Upper lobe of left lung (tissue), 6 donors: ENCODE data around the gene EEPD1. TPM values are rescaled to one million over a fixed set of nuclear protein-coding genes. Genes with fewer than 3 reads are reported as not detected.

ENCODE experiments used
- ATAC-seq, 2 donors: fragments of 200-7000 bp; cut with Tn5 transposase; one replicate each; pipeline ENCODE4 v1.9.1; 2022; ENCODE audit warnings: mild to moderate bottlenecking in 2 of 2, moderate library complexity in 2 of 2; ENCODE audit not compliant: low FRiP score in 2 of 2
- DNase-seq, 2 donors: peaks; one replicate each; pipeline ENCODE4 v3.0.0-alpha.2; 2019 to 2020
- H3K27ac ChIP-seq, 4 donors: fragments of 200-600 bp; sonication (generic); one replicate each; pipeline ENCODE4 v1.5.1; 2016 to 2019
- H3K27me3 ChIP-seq, 4 donors: fragments of 200-600 bp; sonication (generic); one replicate each; pipeline ENCODE4 v1.5.1; 2017 to 2019
- H3K36me3 ChIP-seq, 4 donors: fragments of 200-600 bp; sonication (generic); one replicate each; pipeline ENCODE4 v1.5.1; 2016 to 2019
- H3K4me1 ChIP-seq, 4 donors: fragments of 200-600 bp; sonication (generic); one replicate each; pipeline ENCODE4 v1.5.1; 2018 to 2019
- H3K4me3 ChIP-seq, 4 donors: fragments of 200-600 bp; sonication (generic); one replicate each; pipeline ENCODE4 v1.5.1; 2017 to 2019; ENCODE audit warnings: mild to moderate bottlenecking in 2 of 4, moderate library complexity in 1 of 4
- H3K9me3 ChIP-seq, 4 donors: fragments of 200-600 bp; sonication (generic); one replicate each; pipeline ENCODE4 v1.5.1; 2018 to 2019
- EP300 ChIP-seq, 4 donors: sonication (generic); formaldehyde crosslinking; IDR thresholded peaks; one replicate each; pipeline ENCODE4 v1.5.1; 2017; ENCODE audit warnings: antibody characterized with exemption in 4 of 4, control low read depth in 2 of 4
- POLR2A ChIP-seq, 4 donors: fragments of 450-650 bp; IDR thresholded peaks; one replicate each; pipeline ENCODE4 v1.5.1; 2016 to 2017; ENCODE audit warnings: antibody characterized with exemption in 4 of 4, mild to moderate bottlenecking in 2 of 4
- POLR2AphosphoS5 ChIP-seq, 2 donors: sonication (generic); formaldehyde crosslinking; IDR thresholded peaks; one replicate each; pipeline ENCODE4 v1.5.1; 2017; ENCODE audit warnings: antibody characterized with exemption in 2 of 2
- WGBS, 2 donors: methylation state at CpG; one replicate each; pipeline ENCODE4 v1.1.5; 2017 to 2018; 5-methylcytosine and 5-hydroxymethylcytosine counted together
- total RNA-seq, 6 donors: library from RNA; depleted of rRNA in 4 of 6; stranded (reverse); fragments of >200 nt in 4 of 6; gene quantifications; one replicate each; pipeline versions ENCODE4 v1.1.0 to v1.2.1, GENCODE V29; 2016 to 2021
- TF ChIP-seq, protein P1 (sequence below), 6 experiments: fragments of 450-650 bp in 4 of 6; fragments of 200-600 bp in 2 of 6; sonication (generic) in 2 of 6; IDR thresholded peaks; one replicate each; pipeline ENCODE4 v1.5.1; 2016 to 2019; ENCODE audit warnings: antibody characterized with exemption in 6 of 6
- donor health status: DM: no; HTN: no; CAD: no; lungs with moderate emphysema.
- donor health status: DM: no; HTN: yes; CAD: no; lungs with severe emphysema.

The EEPD1 gene
- total RNA-seq, 6 donors from 2014 or later = 5.9 to 25.1 (median 11.2) TPM

DNA sequence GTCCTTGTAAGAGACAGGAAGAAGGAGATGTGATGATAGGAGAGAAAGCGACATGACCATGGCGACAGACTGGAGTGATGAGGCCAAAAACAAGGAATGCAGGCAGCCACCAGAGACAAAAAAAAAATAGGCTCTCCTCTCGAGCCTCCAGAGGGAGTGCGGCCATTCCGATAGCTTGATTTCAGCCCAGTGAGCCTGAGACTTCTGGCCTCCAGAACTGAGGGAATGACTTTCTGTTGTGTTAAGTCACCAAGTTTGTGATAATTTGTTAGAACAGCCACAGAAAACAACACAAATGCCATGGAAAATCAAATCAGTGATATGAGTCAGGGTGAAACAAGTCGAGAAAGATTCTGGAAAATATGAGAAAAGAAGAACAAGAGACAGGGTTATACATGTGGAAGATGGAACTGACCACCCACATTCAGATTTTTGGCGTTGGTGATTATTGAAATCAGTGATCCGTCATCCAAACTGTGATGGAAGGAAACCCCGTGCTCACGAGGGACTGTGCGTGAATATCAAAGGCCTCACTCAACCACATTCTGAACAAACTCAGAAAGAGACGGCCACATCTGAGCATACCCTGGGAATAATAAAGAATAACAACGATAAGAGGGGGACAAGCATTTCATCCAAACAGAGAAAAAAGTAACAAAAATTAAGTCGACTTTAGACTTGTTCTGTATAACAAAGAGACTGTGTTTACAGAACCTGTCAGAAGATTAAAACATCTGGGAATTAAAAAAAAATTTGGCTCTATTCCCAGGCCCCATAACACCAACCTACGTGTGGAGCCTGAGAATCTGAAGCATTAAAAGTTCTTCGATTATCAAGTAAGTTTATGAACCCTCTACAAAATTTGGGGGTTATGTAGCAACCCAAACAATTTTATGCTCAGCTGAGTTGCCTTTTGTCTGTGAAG is 72.1 kb downstream of the EEPD1 start:
- TF ChIP-seq, protein P1, sequence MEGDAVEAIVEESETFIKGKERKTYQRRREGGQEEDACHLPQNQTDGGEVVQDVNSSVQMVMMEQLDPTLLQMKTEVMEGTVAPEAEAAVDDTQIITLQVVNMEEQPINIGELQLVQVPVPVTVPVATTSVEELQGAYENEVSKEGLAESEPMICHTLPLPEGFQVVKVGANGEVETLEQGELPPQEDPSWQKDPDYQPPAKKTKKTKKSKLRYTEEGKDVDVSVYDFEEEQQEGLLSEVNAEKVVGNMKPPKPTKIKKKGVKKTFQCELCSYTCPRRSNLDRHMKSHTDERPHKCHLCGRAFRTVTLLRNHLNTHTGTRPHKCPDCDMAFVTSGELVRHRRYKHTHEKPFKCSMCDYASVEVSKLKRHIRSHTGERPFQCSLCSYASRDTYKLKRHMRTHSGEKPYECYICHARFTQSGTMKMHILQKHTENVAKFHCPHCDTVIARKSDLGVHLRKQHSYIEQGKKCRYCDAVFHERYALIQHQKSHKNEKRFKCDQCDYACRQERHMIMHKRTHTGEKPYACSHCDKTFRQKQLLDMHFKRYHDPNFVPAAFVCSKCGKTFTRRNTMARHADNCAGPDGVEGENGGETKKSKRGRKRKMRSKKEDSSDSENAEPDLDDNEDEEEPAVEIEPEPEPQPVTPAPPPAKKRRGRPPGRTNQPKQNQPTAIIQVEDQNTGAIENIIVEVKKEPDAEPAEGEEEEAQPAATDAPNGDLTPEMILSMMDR (IDR thresholded peaks at IDR 0.05) = no peak
- TF ChIP-seq EP300 (IDR thresholded peaks at IDR 0.05) (no peak), POLR2AphosphoS5 (IDR thresholded peaks at IDR 0.05) (no peak), POLR2A (IDR thresholded peaks at IDR 0.05) (no peak)
- H3K4me3 ChIP-seq = no peak overlapping the region
- no peak for DNase-seq
- H3K27ac ChIP-seq = no peak overlapping the region
- H3K36me3 ChIP-seq = no peaks in the 10 kb centered on the region
- no peaks in the 10 kb centered on the region for H3K9me3 ChIP-seq
- no peak for ATAC-seq
- H3K27me3 ChIP-seq = no peaks in the 10 kb centered on the region
- H3K4me1 ChIP-seq = peaks cover 0 to 9% (median 4%) of the 10 kb centered on the region in 4 donors
- WGBS, 2 donors = 64 to 69% methylated on average over 16 of the region's 16 CpGs

DNA sequence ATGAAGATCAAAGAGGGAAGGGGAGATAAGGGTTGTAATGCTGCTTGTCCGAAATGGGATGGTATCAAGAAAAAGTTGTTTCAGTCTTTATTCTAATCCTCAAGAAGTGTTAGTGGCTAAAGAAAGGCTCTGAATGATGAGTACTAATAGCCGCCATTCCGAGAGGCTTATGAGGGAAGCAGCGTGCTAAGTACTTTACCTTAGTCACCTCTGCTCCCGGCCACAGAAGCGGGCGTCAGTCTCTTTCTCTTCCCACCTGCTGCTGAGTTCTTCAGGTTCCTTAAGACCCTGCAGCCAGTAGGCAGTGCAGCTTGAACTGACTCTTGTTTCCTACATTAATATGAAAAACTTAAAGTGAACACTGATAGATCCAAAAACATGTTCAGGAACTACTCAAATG is 73.1 kb downstream of the EEPD1 start:
- Histone ChIP-seq H3K27ac (no peak overlapping the region), H3K4me1 (peaks cover 0 to 9% (median 4%) of the 10 kb centered on the region in 4 donors), H3K36me3 (no peaks in the 10 kb centered on the region), H3K9me3 (no peaks in the 10 kb centered on the region), H3K27me3 (no peaks in the 10 kb centered on the region), H3K4me3 (no peak overlapping the region)
- DNase-seq (no peak), ATAC-seq (no peak)
- TF ChIP-seq, protein P1 (IDR thresholded peaks at IDR 0.05) = no peak
- no peak for TF ChIP-seq EP300 (IDR thresholded peaks at IDR 0.05)
- no peak for TF ChIP-seq POLR2AphosphoS5 (IDR thresholded peaks at IDR 0.05)
- no peak for TF ChIP-seq POLR2A (IDR thresholded peaks at IDR 0.05)
- WGBS, 2 donors = 81 to 90% methylated on average over 7 of the region's 7 CpGs

DNA sequence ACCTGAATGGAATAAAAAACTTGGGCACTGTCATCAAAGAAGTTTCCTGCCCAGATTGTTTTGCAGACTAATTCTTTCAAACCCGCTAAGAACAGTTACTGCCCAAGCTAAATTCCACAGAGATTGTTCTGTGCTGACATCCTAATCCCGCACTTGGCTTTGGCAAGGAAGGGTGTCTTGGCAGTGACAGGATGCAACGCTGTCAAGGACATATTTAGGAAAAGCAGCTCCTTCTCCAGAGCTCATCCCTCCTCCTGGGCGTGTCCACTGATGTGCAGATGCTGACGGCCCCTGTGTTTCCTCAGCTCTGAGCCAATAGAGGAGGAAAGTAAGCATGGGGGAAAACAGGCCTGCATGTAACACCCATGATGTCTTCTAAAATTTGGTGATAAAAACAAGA is 74.2 kb downstream of the EEPD1 start:
- no peaks in the 10 kb centered on the region for H3K27me3 ChIP-seq
- WGBS, 2 donors = 58 to 77% methylated on average over 5 of the region's 5 CpGs
- H3K36me3 ChIP-seq = no peaks in the 10 kb centered on the region
- H3K4me1 ChIP-seq = peaks cover 0 to 9% (median 4%) of the 10 kb centered on the region in 4 donors
- H3K9me3 ChIP-seq = no peaks in the 10 kb centered on the region
- no peak overlapping the region for H3K27ac ChIP-seq
- ATAC-seq = peak; percentile 74 to 75
- no peak for DNase-seq
- no peak overlapping the region for H3K4me3 ChIP-seq
- TF ChIP-seq POLR2A (IDR thresholded peaks at IDR 0.05) (no peak), POLR2AphosphoS5 (IDR thresholded peaks at IDR 0.05) (no peak), EP300 (IDR thresholded peaks at IDR 0.05) (no peak)
- TF ChIP-seq, protein P1 (IDR thresholded peaks at IDR 0.05) = no peak

DNA sequence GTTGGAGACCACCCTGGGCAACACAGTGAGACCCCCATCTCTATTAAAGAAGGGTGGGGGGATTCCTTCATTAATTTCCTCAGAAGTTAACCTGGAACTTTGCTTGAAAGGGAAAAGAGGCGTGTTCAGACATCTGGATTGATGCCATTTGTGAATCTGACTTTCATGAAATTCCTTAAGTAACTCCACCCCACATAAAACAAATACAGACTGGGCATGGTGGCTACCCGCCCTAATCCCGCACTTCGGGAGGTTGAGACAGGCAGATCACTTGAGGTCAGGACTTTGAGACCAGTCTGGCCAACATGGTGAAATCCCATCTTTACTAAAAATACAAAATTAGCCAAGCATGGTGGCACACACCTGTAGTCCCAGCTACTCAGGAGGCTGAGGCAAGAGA is 75.0 kb downstream of the EEPD1 start:
- DNase-seq (no peak), ATAC-seq (no peak)
- no peaks in the 10 kb centered on the region for H3K9me3 ChIP-seq
- H3K27ac ChIP-seq = no peak overlapping the region
- 68 to 88% methylated on average over 4 of the region's 4 CpGs for WGBS, 2 donors
- no peak overlapping the region for H3K4me3 ChIP-seq
- no peaks in the 10 kb centered on the region for H3K36me3 ChIP-seq
- TF ChIP-seq, protein P1 (IDR thresholded peaks at IDR 0.05) = no peak
- TF ChIP-seq POLR2AphosphoS5 (IDR thresholded peaks at IDR 0.05) (no peak), POLR2A (IDR thresholded peaks at IDR 0.05) (no peak), EP300 (IDR thresholded peaks at IDR 0.05) (no peak)
- peaks cover 0 to 9% (median 7%) of the 10 kb centered on the region in 4 donors for H3K4me1 ChIP-seq
- H3K27me3 ChIP-seq = no peaks in the 10 kb centered on the region
